Stimulated activated naive CD4-positive, alpha-beta T cell (primary cell): Measurements from ENCODE around the gene TMEM156.
"Not testable (repeated sequence)": the region's sequence is repeated elsewhere in the genome, so short reads cannot be mapped to it uniquely, and the experiment has no call there.

Source experiments
- DNase-seq, 6 experiments: peaks; one replicate each; lab custom pipeline; 2025; lab: John Stamatoyannopoulos, UW

The TMEM156 gene

GRCh38 chr4:39043058-39043860 lies 11.1 kb upstream of the TMEM156 start:
- DNase-seq, result no peak

DNA sequence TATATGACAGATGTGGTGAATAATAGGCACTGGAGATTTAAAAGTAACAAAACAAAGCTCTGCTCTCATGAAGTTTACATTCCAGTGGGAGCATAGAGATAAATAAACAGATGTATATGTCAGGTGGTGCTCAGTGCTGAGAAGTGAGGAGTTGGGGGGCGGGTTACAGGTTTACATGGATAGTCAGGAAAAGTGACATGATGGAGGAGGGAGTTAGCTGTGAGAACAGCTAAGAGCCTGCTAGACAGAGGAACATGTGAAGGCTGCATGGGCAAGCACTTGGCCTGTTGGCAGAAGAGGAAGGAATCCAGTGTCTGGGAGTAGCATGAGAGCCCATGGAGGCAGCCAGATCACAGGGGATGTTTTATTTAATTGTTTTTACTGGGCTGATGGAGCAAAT lies 10.2 kb upstream of the TMEM156 start:
- no peak for DNase-seq

DNA sequence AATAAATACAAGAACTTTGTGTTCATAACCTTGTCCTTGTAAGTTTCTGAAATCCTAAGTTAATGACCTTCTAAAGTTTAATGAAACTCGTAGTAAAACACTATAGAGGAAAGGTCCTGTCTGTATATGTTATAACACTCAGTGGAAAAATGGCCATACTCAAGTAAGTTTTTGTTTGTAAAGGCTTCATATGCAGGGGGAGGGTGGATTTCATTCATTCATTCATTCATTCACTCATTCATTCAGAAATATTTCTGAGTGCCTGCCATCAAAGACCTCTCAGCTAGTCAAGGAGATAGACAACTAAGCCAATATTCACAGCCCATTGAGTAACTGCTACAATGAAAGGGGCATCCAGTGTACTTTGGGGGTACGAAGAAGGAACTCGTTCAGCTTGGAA lies 6.9 kb upstream of the TMEM156 start:
- no peak for DNase-seq

- no peak for DNase-seq
Measured at GRCh38 chr4:39037941-39038340, 5.7 kb upstream of the TMEM156 start.

- DNase-seq, result no peak
Measured at GRCh38 chr4:39037491-39037825, 5.2 kb upstream of the TMEM156 start.

- no peak for DNase-seq
Measured at GRCh38 chr4:39036172-39036571, 4.0 kb upstream of the TMEM156 start.

DNA sequence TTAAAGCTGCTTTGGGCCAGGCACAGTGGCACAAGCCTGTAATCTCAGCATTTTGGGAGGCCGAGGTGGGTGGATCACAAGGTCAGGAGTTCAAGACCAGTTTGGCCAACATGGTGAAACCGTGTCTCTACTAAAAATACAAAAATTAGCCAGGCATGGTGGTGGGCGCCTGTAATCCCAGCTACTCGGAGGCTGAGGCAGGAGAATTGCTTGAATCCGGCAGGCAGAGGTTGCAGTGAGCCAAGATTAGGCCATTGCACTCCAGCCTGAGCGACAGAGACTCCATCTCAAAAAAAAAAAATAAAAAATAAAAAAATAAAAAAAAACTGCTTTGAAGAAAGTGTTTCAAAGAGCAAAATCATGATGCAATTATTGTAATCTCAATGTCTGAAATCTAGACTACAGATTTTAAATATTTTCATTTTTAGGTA lies 604 bp downstream of the TMEM156 start:
- DNase-seq, result peak in 1 of 6 experiments; percentile 7

GRCh38 chr4:39030725-39031124 lies 1.5 kb downstream of the TMEM156 start:
- DNase-seq, result no peak

- peak in 2 of 6 experiments; percentile 5 for DNase-seq
Measured at GRCh38 chr4:39029752-39030694, 2.2 kb downstream of the TMEM156 start.

- no peak for DNase-seq
Measured at GRCh38 chr4:39026096-39026495, 6.1 kb downstream of the TMEM156 start.

- no peak for DNase-seq
Measured at GRCh38 chr4:39025552-39026085, 6.6 kb downstream of the TMEM156 start.

GRCh38 chr4:39024311-39024865 lies 7.8 kb downstream of the TMEM156 start:
- no peak for DNase-seq

- no peak for DNase-seq
Measured at GRCh38 chr4:39023059-39023458, 9.2 kb downstream of the TMEM156 start.

GRCh38 chr4:39022241-39022640 lies 10.0 kb downstream of the TMEM156 start:
- no peak for DNase-seq

DNA sequence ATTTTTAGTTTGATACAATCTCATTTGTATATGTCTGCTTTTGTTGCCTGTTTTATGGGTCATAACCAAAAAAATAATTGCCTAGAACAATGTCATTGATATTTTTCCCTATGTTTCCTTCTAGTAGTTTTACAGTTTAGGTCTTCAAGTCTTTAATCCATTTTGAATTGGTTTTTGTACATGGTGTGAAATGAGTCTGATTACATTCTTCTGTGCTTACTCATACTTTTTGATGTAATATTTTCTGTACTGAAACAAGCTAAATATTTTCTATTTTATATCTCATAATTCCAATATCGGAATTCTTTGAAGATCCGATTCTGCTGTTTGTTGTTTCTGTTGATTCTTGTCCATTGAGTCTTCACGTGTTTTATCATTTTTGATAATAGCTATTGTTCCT lies 10.6 kb downstream of the TMEM156 start:
- no peak for DNase-seq

DNA sequence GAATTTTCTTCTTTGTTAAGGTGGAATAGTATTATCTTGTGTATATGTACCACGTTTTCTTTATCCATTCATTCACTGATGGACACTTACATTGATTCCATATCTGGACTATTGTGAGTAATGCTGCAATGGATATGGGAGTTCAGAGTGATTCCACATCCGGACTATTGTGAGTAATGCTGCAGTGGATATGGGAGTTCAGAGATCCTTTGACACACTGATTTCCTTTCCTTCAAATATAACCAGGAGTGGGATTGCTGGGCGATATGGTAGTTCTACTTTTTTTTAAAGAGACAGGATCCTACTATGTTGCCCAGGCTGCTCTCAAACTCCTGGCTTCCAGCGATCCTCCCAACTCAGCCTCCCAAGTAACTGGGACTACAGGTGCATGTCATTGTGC lies 12.1 kb downstream of the TMEM156 start:
- no peak for DNase-seq

DNA sequence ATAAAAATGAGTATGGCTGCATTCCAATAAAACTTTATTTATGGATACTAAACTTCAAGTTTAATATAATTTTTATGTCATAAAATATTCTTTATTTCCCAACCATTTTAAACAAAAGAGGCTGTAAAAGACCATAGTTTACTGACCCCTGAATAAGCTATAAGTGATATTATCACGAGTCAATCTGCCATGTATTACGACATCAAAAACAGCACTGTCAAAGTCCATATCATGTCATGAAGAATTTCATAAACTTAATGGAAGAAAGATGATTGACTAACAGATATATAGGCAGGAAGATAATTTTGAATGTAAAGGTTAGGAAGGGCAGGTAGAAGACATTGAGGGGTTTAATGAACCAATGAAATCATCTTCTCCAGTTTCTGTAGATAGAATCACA lies 18.2 kb downstream of the TMEM156 start:
- no peak for DNase-seq

DNA sequence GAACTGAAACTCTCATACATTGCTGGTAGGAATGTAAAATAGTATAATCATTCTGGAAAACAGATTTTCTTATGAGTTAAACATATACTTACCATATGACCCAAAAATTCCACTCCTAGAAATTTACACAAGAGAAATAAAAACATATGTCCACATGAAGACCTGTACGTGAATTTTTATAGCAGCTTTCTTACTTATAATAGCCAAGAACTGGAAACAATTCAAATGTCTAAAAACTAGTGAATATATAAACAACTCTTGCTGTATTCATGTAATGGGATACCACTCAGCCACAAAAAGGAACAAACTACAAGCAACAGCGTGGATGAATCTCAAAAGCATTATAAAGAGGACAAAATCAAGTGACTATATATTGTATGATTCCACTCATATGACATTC lies 27.5 kb downstream of the TMEM156 start:
- DNase-seq, result no peak

GRCh38 chr4:39002058-39002457 lies 30.2 kb downstream of the TMEM156 start:
- not testable (repeated sequence) for DNase-seq

DNA sequence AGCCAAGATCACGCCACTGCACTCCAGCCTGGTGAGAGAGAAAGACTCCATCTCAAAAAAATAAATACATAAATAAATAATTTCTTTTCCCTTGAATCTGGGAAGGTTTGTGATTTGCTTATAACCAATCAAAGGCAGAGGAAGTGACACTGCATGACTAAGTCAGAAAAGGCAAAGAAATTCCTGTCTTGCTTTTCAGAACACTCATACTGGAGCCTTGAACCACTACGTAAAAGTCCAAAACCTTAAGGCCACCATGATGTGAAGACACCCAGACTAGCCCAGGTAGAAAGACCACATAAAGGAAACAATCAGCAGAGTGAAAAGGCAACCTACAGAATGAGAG lies 36.6 kb downstream of the TMEM156 start:
- no peak for DNase-seq

DNA sequence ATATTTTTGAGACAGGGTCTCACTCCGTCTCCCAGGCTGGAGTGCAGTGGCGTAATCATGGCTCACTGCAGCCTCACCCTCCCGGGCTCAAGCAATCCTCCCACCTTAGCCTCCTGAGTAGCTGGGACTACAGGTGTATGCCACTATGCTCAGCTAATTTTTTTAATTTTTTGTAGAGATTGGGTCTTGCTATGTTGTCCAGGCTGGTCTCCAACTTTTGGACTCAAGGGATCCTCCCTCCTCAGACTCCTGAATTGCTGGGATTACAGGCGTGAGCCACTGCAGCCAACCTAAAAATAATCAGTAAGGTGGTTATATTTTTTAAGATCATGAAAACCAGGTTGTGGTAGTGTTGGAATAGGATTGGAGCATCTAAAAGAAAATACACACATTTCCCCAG lies 38.1 kb downstream of the TMEM156 start:
- DNase-seq, result no peak

GRCh38 chr4:38993683-38994082 lies 38.5 kb downstream of the TMEM156 start:
- no peak for DNase-seq

- DNase-seq, result no peak
Measured at GRCh38 chr4:38990241-38990640, 42.0 kb downstream of the TMEM156 start.
